Upper lobe of right lung (tissue), 1 donor: Measurements from ENCODE around the gene BLTP2. TPM values are rescaled to one million over a fixed set of nuclear protein-coding genes. Genes with fewer than 3 reads are reported as not detected.

Experiments used
- ATAC-seq: fragments of 200-7000 bp; cut with Tn5 transposase; one replicate; pipeline ENCODE4 v1.9.1; 2020; ENCODE audit warnings: mild to moderate bottlenecking, moderate library complexity
- DNase-seq: peaks from one replicate; pipeline ENCODE4 v3.0.0-alpha.2; 2020
- H3K27ac ChIP-seq: fragments of 200-600 bp; one replicate; pipeline ENCODE4 v1.8.0; 2022
- H3K27me3 ChIP-seq: fragments of 200-600 bp; one replicate; pipeline ENCODE4 v1.8.0; 2022; ENCODE audit warnings: mild to moderate bottlenecking
- H3K36me3 ChIP-seq: fragments of 200-600 bp; one replicate; pipeline ENCODE4 v1.8.0; 2022
- H3K4me1 ChIP-seq: fragments of 200-600 bp; one replicate; pipeline ENCODE4 v1.8.0; 2022
- H3K4me3 ChIP-seq: fragments of 200-600 bp; one replicate; pipeline ENCODE4 v1.8.0; 2022; ENCODE audit warnings: mild to moderate bottlenecking
- H3K9me3 ChIP-seq: fragments of 200-600 bp; one replicate; pipeline ENCODE4 v1.8.0; 2022
- CTCF ChIP-seq: fragments of 200-600 bp; IDR thresholded peaks from one replicate; pipeline ENCODE4 v1.8.0; 2022; ENCODE audit warnings: antibody characterized with exemption
- intact Hi-C: fragments of 100-400 bp; cut with DNase I; formaldehyde crosslinking; loops from one replicate; pipeline ENCODE4 v1.11.0; 2022
- long read RNA-seq: library from polyadenylated mRNA; unstranded; transcript quantifications from one replicate; pipeline ENCODE4 v2.0.0, GENCODE V29; 2021
- total RNA-seq: library from RNA; stranded (reverse); fragmentation: NEBNext Ultra II Directional; extraction: Animal tissue kit (Norgen Biotek cat#: 25700); gene quantifications from one replicate; pipeline ENCODE4 v1.2.1, GENCODE V29; 2021
- donor health status: DM: no; HTN: yes; CAD: no; lungs with severe emphysema.

Gene BLTP2
- total RNA-seq, result 145 TPM
- long read RNA-seq, full-length matches to known transcripts, result 13 of 88 reads
- long read RNA-seq, partial matches to known transcripts, result 60 of 88 reads
- long read RNA-seq, other reads (novel, unspliced or antisense), result 15 of 88 reads

- no peaks in the 10 kb centered on the region for H3K9me3 ChIP-seq
- no peaks in the 10 kb centered on the region for H3K27me3 ChIP-seq
- intact Hi-C loops, result no loop called here
- peaks cover 31% of the 10 kb centered on the region for H3K4me1 ChIP-seq
- no peak for TF ChIP-seq CTCF
- H3K36me3 ChIP-seq, result peaks cover 48% of the 10 kb centered on the region
- H3K4me3 ChIP-seq, result peak within 1 kb of the TSS; percentile 75
- ATAC-seq (peak; percentile 99), DNase-seq (peak; percentile 99)
- peak within 1 kb of the TSS; percentile 96 for H3K27ac ChIP-seq
These were observed at the start of gene BLTP2 for GRCh38 chr17:28644787-28645575. Gene BLTP2 (minus strand): TSS chr17:28645158. CDS start chr17:28645056, 102 bp downstream.

GRCh38 chr17:28693869-28694268 lies 48.9 kb upstream of the BLTP2 start:
- Histone ChIP-seq H3K4me1 (no peaks in the 10 kb centered on the region), H3K27ac (no peak overlapping the region), H3K4me3 (no peak overlapping the region), H3K36me3 (peaks cover 100% of the 10 kb centered on the region), H3K27me3 (no peaks in the 10 kb centered on the region), H3K9me3 (no peaks in the 10 kb centered on the region)
- intact Hi-C loops, result no loop called here
- no peak for ATAC-seq
- TF ChIP-seq CTCF, result no peak
- DNase-seq, result no peak

- intact Hi-C loops, result no loop called here
- no peak for ATAC-seq
- H3K36me3 ChIP-seq, result peaks cover 100% of the 10 kb centered on the region
These were observed 44.1 kb upstream of the BLTP2 start for GRCh38 chr17:28689011-28689410.

GRCh38 chr17:28688481-28688880 lies 43.5 kb upstream of the BLTP2 start:
- H3K27ac ChIP-seq, result no peak overlapping the region
- H3K36me3 ChIP-seq, result peaks cover 100% of the 10 kb centered on the region
- DNase-seq (no peak), ATAC-seq (no peak)
- no peaks in the 10 kb centered on the region for H3K4me1 ChIP-seq
- no peaks in the 10 kb centered on the region for H3K27me3 ChIP-seq
- H3K9me3 ChIP-seq, result no peaks in the 10 kb centered on the region
- H3K4me3 ChIP-seq, result no peak overlapping the region
- no peak for TF ChIP-seq CTCF
- intact Hi-C loops, result no loop called here

More at GRCh38 chr17:28689011-28689410, 44.1 kb upstream of the BLTP2 start:
- Histone ChIP-seq H3K27me3 (no peaks in the 10 kb centered on the region), H3K4me3 (no peak overlapping the region), H3K9me3 (no peaks in the 10 kb centered on the region), H3K27ac (no peak overlapping the region), H3K4me1 (no peaks in the 10 kb centered on the region)
- no peak for DNase-seq
- TF ChIP-seq CTCF, result no peak

- no peaks in the 10 kb centered on the region for H3K27me3 ChIP-seq
- intact Hi-C loops, result no loop called here
- peaks cover 100% of the 10 kb centered on the region for H3K36me3 ChIP-seq
- no peak overlapping the region for H3K4me3 ChIP-seq
- ATAC-seq, result no peak
- H3K27ac ChIP-seq, result no peak overlapping the region
- no peak for DNase-seq
- no peaks in the 10 kb centered on the region for H3K9me3 ChIP-seq
- TF ChIP-seq CTCF, result no peak
- H3K4me1 ChIP-seq, result no peaks in the 10 kb centered on the region
These were observed 41.3 kb upstream of the BLTP2 start for GRCh38 chr17:28686296-28686695.
